Left lung (tissue), 10 donors: ENCODE data around the gene PBXIP1. TPM values are rescaled to one million over a fixed set of nuclear protein-coding genes. Genes with fewer than 3 reads are reported as not detected.

ENCODE experiments used
- ATAC-seq: fragments of 200-7000 bp; cut with Tn5 transposase; one replicate; pipeline ENCODE4 v1.9.1; 2020; ENCODE audit warnings: moderate library complexity
- DNase-seq, 4 donors: peaks; one replicate each; pipeline ENCODE4 v3.0.0-alpha.2; 2013 to 2020
- H3K27ac ChIP-seq, 2 donors: fragments of 200-600 bp; sonication (generic) in 1 of 2; one replicate each; pipeline versions ENCODE4 v1.5.0 to v1.8.0; 2020 to 2021
- H3K27me3 ChIP-seq, 2 donors: fragments of 200-600 bp; sonication (generic) in 1 of 2; one replicate each; pipeline versions ENCODE4 v1.5.0 to v1.8.0; 2020 to 2021
- H3K36me3 ChIP-seq, 2 donors: fragments of 200-600 bp; sonication (generic) in 1 of 2; one replicate each; pipeline versions ENCODE4 v1.5.0 to v1.8.0; 2020 to 2021
- H3K4me1 ChIP-seq, 2 donors: fragments of 200-600 bp; one replicate each; pipeline ENCODE4 v1.8.0; 2021
- H3K4me3 ChIP-seq, 2 donors: fragments of 200-600 bp; sonication (generic) in 1 of 2; one replicate each; pipeline versions ENCODE4 v1.5.0 to v1.8.0; 2020 to 2021; ENCODE audit warnings: mild to moderate bottlenecking in 1 of 2
- H3K9me3 ChIP-seq, 2 donors: fragments of 200-600 bp; sonication (generic) in 1 of 2; one replicate each; pipeline versions ENCODE4 v1.5.0 to v1.8.0; 2020 to 2021
- intact Hi-C, 2 donors: fragments of 100-400 bp; cut with DNase I; formaldehyde crosslinking; loops; one replicate each; pipeline versions ENCODE4 v1.11.2 to v1.14.2; 2022
- polyA plus RNA-seq, 6 donors: library from polyadenylated mRNA; unstranded; fragments of 120-200 nt; gene quantifications; one replicate each; pipeline ENCODE4 v1.2.1, GENCODE V29; 2013; ENCODE audit not compliant: insufficient read length in 6 of 6
- total RNA-seq, 2 donors: library from RNA; stranded (reverse); fragmentation: NEBNext Ultra II Directional; extraction: Animal tissue kit (Norgen Biotek cat#: 25700); gene quantifications; one replicate each; pipeline ENCODE4 v1.2.1, GENCODE V29; 2021
- TF ChIP-seq, protein P1 (sequence below), 2 donors: fragments of 200-600 bp; sonication (generic) in 1 of 2; IDR thresholded peaks; one replicate each; pipeline versions ENCODE4 v1.5.0 to v1.8.0; 2021; ENCODE audit warnings: antibody characterized with exemption in 2 of 2
- donor health status: DM: no; HTN: yes; CAD: no.
- donor health status: DM: no; HTN: no; CAD: no.

The PBXIP1 gene
- total and polyA plus RNA-seq, 8 donors, result 32.6 to 84.4 (median 79.1) TPM

GRCh38 chr1:154967331-154967950 is 11.5 kb upstream of the PBXIP1 start:
- Histone ChIP-seq H3K4me1 (peaks cover 40 to 73% of the 10 kb centered on the region in 2 donors), H3K4me3 (no peak overlapping the region), H3K9me3 (no peaks in the 10 kb centered on the region), H3K27me3 (no peaks in the 10 kb centered on the region), H3K27ac (peak overlapping the region in 1 of 2 donors; percentile 55), H3K36me3 (peaks cover 0 to 67% of the 10 kb centered on the region in 2 donors)
- ATAC-seq (no peak), DNase-seq (no peak)
- intact Hi-C loops, result no loop called here
- TF ChIP-seq, protein P1, sequence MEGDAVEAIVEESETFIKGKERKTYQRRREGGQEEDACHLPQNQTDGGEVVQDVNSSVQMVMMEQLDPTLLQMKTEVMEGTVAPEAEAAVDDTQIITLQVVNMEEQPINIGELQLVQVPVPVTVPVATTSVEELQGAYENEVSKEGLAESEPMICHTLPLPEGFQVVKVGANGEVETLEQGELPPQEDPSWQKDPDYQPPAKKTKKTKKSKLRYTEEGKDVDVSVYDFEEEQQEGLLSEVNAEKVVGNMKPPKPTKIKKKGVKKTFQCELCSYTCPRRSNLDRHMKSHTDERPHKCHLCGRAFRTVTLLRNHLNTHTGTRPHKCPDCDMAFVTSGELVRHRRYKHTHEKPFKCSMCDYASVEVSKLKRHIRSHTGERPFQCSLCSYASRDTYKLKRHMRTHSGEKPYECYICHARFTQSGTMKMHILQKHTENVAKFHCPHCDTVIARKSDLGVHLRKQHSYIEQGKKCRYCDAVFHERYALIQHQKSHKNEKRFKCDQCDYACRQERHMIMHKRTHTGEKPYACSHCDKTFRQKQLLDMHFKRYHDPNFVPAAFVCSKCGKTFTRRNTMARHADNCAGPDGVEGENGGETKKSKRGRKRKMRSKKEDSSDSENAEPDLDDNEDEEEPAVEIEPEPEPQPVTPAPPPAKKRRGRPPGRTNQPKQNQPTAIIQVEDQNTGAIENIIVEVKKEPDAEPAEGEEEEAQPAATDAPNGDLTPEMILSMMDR (IDR thresholded peaks at IDR 0.05), result no peak

GRCh38 chr1:154966111-154966510 is 10.2 kb upstream of the PBXIP1 start:
- intact Hi-C loops, result no loop called here
- Histone ChIP-seq H3K36me3 (peaks cover 0 to 67% of the 10 kb centered on the region in 2 donors), H3K27ac (no peak overlapping the region), H3K4me1 (peaks cover 28 to 68% of the 10 kb centered on the region in 2 donors), H3K27me3 (no peaks in the 10 kb centered on the region), H3K4me3 (no peak overlapping the region), H3K9me3 (no peaks in the 10 kb centered on the region)
- ATAC-seq (no peak), DNase-seq (no peak)
- TF ChIP-seq, protein P1 (IDR thresholded peaks at IDR 0.05), result no peak

- H3K9me3 ChIP-seq, result no peaks in the 10 kb centered on the region
- ATAC-seq (no peak), DNase-seq (no peak)
- peaks cover 21 to 62% of the 10 kb centered on the region in 2 donors for H3K4me1 ChIP-seq
- H3K27me3 ChIP-seq, result no peaks in the 10 kb centered on the region
- peaks cover 0 to 70% of the 10 kb centered on the region in 2 donors for H3K36me3 ChIP-seq
- no peak overlapping the region for H3K4me3 ChIP-seq
- intact Hi-C loops, result no loop called here
- TF ChIP-seq, protein P1 (IDR thresholded peaks at IDR 0.05), result no peak
- H3K27ac ChIP-seq, result no peak overlapping the region
Observed at GRCh38 chr1:154964359-154964758, 8.5 kb upstream of the PBXIP1 start.

DNA sequence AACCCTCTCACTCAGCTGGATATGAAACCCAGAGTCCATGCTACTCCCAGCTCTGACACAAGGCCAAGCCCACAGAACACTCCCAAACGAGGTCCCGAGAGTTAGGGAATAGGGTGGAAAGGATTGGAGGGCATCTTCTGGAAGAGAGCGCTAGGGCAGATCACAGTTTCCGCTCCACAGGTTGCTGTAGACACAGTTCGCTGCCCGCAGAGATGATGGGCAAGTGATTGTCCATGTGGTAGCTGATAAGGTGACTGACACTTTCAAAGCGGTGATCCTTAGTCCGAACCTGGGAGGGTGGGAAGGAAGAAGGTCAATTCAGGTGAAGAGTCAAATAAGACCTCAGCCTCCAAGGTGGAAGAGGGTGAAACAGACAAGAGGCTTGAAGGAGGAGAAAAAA is 7.7 kb upstream of the PBXIP1 start:
- DNase-seq, result no peak
- Histone ChIP-seq H3K4me3 (no peak overlapping the region), H3K36me3 (peaks cover 0 to 70% of the 10 kb centered on the region in 2 donors), H3K4me1 (peaks cover 14 to 56% of the 10 kb centered on the region in 2 donors), H3K9me3 (no peaks in the 10 kb centered on the region), H3K27me3 (no peaks in the 10 kb centered on the region), H3K27ac (no peak overlapping the region)
- TF ChIP-seq, protein P1 (IDR thresholded peaks at IDR 0.05), result no peak
- no peak for ATAC-seq
- intact Hi-C loops, result no loop called here

DNA sequence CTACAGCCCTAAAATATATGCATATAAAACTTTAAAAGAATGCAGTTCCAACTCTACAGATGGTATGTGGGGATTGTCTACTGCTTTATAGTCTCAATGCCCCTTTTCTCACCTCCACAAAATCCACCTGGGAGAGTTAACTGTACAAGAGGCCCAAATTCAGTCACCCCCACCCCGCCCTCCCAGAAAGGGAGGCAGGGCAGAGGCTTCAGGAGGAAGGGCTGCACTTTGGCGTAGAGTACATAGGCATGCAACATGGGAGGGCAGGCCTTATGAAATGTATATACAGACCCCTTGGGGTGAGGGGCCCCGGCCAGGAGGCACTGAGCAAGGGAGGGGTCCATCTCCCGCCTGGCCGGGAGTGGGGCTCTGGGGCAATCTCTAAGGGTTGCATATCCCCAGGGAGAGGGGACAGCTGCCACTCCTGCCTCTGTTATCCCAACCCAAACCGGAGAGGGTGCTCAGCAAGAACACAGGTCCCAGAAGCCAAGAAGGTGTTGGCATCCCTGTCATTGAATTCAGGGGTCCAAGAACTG is 7.0 kb upstream of the PBXIP1 start:
- Histone ChIP-seq H3K4me3 (peak overlapping the region; percentile 79 to 90), H3K4me1 (peaks cover 14 to 59% of the 10 kb centered on the region in 2 donors), H3K36me3 (peaks cover 0 to 71% of the 10 kb centered on the region in 2 donors), H3K27ac (peak overlapping the region; percentile 97 to 98), H3K9me3 (no peaks in the 10 kb centered on the region), H3K27me3 (no peaks in the 10 kb centered on the region)
- ATAC-seq, result no peak
- intact Hi-C loops, result no loop called here
- no peak for DNase-seq
- TF ChIP-seq, protein P1 (IDR thresholded peaks at IDR 0.05), result no peak
